AG10803 (cell line): ENCODE measurements around the gene LTB.

ENCODE experiments used
- DNase-seq: peaks from one replicate; pipeline ENCODE4 v3.0.0; 2010; ENCODE audit warnings: low read depth
- H3K4me3 ChIP-seq: 2 replicates; pipeline ENCODE4 v1.5.1; 2011; ENCODE audit warnings: mild to moderate bottlenecking, low read length, control low read depth
- TF ChIP-seq, protein P1 (sequence below): conservative IDR thresholded peaks from 2 replicates; pipeline ENCODE4 v1.5.1; 2011; ENCODE audit warnings: mild to moderate bottlenecking, low read length, control low read depth, inconsistent platforms

LTB gene

DNA sequence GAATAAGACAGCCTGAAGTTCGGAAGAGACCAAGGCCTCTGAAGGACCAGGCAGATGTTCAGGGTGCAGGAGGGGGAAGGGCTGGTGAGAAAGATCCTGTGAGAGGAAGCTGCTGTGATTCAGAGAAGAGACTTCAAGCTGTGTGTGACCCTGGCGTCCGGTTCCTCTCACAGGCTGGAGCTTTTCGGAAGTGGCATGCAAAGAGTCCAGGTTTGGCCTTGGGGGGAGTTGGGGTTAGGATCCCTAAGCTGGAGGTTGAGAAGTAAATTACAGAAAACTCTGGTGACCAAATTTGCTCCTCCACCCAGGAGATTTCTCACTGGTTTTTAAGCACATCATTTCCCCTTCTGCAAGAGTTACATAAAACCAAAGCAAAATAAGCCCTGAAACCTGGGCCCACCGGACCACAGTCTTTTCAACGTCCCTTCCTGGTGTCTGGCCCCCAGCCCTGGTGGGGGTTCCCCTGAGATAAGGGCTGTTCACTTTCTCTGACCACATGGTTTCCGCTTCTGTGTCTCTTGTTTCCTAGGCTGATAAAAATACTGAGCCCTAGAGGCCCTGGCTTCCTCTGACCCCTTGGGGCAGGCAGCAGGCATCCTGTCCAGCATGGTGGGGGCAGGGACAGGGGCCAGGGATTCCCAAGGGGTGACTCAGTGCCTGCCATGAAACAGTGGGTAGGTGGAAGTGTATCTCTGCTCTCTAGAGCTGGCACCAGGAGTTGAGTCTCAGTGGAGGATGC lies 22.1 kb downstream of the LTB start:
- TF ChIP-seq, protein P1, sequence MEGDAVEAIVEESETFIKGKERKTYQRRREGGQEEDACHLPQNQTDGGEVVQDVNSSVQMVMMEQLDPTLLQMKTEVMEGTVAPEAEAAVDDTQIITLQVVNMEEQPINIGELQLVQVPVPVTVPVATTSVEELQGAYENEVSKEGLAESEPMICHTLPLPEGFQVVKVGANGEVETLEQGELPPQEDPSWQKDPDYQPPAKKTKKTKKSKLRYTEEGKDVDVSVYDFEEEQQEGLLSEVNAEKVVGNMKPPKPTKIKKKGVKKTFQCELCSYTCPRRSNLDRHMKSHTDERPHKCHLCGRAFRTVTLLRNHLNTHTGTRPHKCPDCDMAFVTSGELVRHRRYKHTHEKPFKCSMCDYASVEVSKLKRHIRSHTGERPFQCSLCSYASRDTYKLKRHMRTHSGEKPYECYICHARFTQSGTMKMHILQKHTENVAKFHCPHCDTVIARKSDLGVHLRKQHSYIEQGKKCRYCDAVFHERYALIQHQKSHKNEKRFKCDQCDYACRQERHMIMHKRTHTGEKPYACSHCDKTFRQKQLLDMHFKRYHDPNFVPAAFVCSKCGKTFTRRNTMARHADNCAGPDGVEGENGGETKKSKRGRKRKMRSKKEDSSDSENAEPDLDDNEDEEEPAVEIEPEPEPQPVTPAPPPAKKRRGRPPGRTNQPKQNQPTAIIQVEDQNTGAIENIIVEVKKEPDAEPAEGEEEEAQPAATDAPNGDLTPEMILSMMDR: no peak
- no peak overlapping the region for H3K4me3 ChIP-seq
- DNase-seq: peak; percentile 67

DNA sequence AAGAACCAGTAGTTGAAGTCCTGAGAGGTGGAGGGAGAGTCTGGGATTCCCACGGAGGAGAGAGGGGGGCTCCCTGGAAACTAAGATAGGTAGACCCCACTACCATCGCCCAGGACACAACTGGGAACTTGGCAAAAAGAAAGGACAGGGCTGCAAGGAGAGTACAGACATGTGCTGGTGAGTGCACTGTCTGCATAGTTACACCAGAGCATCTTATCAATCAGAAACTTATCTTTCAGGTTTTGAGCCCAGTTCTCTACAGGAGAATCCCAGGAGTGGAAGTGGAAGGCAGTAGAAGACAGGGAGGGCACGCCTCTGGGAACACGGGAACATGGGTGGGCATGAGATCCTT lies 22.6 kb downstream of the LTB start:
- no peak for DNase-seq
- TF ChIP-seq, protein P1: no peak
- no peak overlapping the region for H3K4me3 ChIP-seq

DNA sequence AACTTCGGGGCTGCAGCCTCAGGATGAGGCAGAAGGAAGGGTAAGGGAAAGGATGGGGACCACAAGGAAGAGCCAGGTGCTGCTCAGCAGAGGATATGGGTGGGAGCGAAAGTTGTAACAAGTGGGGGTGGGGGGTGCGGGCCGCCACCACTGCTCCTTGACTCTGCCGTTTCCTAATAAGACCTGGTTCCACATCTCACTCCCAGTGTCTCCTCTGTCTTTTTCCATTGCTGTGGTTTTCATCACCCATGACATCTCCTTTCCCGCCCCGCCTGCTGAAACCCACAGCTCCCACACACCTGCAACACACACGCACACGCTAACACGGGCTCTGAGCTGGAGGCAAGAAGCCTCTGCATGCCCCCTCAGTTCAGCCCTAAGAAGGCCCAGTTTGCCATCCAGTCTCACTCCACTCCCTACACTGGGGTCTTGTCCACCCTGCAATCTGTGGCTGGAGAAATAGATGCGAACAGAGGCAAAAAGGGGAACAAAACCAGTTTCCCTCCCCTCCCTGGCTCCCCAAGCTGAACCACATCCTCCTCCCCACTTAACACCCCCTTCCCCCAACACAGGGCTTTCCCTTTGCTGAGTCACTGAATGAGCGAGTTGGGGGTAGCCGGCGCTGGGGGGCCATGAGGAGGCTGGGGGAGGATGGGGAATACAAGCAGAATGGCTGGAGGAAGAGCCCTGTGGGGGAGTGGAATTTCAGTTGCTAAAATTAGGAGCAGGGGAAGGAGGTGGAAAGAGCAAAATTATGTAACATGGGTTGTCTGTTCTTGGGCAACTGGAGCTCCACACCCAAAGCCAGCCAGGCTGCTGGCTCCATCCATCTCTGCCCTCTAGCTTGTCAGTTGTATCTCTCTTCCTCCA lies 23.4 kb downstream of the LTB start:
- TF ChIP-seq, protein P1: no peak
- peak; percentile 48 for DNase-seq
- H3K4me3 ChIP-seq: no peak overlapping the region

DNA sequence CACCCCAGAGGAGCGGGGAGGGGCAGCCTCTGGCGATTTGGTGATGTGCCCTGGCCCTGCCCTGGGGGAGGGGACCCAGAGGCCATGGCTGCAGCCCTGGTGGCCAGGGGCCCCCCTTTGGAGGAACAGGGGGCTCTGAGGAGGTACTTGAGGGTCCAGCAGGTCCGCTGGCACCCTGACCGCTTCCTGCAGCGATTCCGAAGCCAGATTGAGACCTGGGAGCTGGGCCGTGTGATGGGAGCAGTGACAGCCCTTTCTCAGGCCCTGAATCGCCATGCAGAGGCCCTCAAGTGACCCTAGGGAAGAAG lies 24.0 kb downstream of the LTB start:
- no peak for DNase-seq
- TF ChIP-seq, protein P1: no peak
- no peak overlapping the region for H3K4me3 ChIP-seq

DNA sequence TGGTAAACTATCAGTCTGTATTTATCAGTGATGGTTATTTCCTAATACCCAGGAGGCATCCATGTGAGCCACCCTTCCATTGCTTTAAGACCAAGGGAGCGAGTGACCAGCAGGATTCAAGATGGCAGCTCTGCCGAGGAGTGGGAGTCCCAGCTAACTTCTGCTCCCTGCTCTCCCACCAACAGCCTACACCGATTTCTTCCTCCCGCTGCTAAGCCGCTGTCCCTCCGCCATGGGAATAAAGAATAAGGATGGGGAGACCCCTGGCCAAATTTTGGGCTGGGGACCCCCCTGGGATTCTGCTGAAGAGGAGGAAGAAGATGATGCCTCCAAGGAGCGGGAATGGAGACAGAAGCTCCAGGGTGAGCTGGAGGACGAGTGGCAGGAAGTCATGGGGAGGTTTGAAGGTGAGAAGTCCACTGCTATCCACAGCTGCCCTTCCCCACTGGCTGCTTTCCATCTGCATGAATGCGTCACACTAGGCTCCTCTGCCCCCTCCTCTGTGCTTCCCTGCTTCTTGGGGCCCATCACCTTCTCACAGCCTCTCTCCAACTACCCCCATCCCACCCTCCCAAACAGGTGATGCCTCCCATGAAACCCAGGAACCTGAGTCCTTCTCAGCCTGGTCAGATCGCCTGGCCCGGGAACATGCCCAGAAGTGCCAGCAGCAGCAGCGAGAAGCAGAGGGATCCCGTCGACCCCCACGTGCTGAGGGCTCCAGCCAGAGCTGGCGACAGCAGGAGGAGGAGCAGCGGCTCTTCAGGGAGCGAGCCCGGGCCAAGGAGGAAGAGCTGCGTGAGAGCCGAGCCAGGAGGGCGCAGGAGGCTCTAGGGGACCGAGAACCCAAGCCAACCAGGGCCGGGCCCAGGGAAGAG lies 24.5 kb downstream of the LTB start:
- TF ChIP-seq, protein P1: no peak
- H3K4me3 ChIP-seq: no peak overlapping the region
- no peak for DNase-seq

GRCh38 chr6:31556307-31556706 lies 25.9 kb downstream of the LTB start:
- no peak for DNase-seq
- no peak overlapping the region for H3K4me3 ChIP-seq
- TF ChIP-seq, protein P1: no peak
